Stimulated activated CD8-positive, alpha-beta memory T cell treated with anti-CD3 and anti-CD28 coated beads, Interleukin-12 subunit alpha, Interleukin-12 subunit beta, amount 100 ng/mL, for 4 hours (primary cell): ENCODE measurements around the gene S100A6.
"Not testable (repeated sequence)": the region's sequence is repeated elsewhere in the genome, so short reads cannot be mapped to it uniquely, and the experiment has no call there.

Source experiments
- DNase-seq: peaks from one replicate; pipeline ENCODE4 v3.0.0-alpha.2; 2020; ENCODE audit warnings: low read depth

The S100A6 gene

DNA sequence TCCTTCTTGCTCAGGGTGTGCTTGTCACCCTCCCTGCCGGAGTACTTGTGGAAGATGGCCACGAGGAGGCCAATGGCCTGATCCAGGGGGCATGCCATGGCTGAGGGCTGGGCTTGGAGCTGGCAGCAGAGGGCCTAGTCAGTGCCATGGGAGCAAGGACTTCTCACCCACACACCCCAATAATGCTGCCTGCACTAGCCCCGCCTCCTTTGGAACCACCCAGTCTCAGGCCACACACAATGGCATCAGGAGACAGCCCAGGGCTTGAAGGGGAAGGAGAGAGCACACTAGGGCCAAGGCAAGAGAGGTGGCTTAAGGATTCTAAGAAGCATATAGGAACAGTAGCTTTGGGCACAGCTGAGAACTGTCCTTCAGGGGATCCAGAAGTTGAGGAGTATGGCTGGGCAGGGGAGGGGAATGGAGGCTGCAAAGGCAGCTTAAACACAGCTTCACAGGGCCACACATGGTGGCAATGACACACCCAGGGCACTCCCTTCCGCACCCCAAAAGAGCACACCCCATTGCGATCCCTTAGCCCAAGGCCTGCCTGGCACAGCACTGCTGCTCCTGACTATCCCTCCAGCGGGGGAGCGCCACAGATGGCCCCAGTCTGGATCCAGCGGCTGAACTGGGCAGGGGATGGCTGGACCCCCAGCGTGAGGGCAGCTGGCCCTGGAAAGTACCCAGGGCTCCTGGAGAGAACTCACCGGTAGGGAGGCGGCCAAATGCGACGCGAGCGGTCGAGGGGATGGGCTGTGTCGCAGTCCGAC lies at the start of gene S100A6:
Gene S100A6 (minus strand): TSS at position 750 of the 770 bp plus-strand sequence. CDS start 652 bp downstream, at position 98.
- no peak for DNase-seq

DNA sequence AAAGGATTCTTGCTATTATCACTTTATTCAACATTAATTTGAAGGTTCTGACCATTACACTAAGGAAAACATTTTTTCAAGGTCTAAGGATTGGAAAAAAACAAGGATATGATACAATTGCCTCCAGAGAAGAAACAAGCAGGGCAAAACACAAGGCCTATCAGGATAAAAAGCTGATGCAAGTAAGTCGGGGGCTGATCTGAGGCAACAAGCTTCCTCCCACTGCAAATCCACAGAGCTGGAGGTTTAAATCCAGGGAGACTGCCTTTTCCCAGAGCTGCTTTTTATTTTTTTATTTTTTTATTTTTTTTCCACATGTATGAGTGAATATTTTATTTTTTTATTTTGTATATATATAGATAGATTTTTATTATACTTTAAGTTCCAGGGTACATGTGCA lies 49.2 kb upstream of the S100A6 start:
- DNase-seq = no peak

DNA sequence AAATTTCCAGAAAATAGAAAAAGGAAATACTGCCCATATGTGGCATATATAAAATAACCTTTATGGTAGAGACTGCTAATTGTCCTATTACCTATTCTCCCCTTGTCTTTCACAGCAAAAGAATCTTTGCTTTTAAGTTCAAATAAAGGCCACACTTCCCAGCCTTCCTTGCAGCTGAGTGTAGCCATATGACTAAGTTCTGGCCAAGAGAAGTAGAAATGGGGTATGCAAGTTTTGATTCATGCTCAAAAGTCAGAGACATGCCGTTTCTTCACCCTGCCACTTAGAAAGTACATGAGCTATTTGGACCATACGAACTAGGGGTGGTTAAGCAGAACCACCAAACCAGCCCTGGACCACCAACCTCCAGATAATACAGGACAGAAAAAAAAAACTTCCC lies 48.2 kb upstream of the S100A6 start:
- no peak for DNase-seq

DNA sequence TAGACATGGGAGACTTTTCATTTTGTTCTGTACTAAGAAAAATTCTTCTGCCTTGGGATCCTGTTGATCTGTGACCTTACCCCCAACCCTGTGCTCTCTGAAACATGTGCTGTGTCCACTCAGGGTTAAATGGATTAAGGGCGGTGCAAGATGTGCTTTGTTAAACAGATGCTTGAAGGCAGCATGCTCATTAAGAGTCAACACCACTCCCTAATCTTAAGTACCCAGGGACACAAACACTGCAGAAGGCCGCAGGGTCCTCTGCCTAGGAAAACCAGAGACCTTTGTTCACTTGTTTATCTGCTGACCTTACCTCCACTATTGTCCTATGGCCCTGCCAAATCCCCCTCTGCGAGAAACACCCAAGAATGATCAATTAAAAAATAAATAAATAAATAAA lies 47.7 kb upstream of the S100A6 start:
- not testable (repeated sequence) for DNase-seq

DNA sequence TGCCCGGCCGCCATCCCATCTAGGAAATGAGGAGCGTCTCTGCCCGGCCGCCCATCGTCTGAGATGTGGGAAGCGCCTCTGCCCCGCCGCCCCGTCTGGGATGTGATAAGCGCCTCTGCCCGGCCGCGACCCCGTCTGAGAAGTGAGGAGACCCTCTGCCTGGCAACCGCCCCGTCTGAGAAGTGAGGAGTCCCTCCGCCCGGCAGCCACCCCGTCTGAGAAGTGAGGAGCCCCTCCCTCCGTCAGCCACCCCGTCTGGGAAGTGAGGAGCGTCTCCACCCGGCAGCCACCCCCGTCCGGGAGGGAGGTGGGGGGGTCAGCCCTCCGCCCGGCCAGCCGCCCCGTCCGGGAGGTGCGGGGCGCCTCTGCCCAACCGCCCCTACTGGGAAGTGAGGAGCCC lies 47.0 kb upstream of the S100A6 start:
- not testable (repeated sequence) for DNase-seq

DNA sequence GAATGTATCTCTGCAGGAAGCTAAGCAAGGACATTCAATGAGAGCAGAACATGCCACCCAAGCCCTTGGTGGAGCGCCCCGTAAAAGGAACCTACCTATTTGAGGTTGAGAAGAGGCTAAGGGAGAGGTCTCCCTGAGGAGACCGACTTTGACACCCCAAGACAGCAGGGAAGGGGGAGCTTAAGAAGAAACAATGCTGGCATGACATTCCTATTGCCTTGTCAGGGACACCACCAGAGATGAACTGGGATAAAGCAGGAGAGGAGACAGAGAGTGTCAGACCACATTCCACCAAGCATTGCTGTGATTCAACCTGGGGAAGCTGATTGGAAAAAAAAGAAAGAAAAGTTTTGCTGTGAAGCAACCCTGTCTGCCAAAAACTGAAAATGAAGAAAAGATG lies 43.1 kb upstream of the S100A6 start:
- DNase-seq = no peak

DNA sequence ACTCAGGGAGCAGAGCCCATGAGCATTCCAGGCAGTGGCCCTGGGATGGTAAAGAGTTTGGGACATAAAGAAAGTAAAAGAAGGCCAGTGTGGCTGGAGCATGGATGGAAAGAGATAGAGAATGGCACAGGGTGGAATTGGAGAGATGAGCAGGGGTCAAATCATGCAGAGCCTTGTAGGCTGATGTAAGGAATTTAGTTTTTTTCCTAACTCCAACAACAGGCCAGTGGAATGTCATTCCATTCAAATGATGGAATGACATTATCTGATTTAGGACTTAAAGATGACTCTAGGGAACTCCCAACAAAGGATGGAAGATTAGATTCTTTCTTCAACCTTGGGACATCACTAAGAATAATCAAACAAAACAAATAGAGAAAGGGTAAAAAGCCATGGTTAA lies 42.7 kb upstream of the S100A6 start:
- no peak for DNase-seq

DNA sequence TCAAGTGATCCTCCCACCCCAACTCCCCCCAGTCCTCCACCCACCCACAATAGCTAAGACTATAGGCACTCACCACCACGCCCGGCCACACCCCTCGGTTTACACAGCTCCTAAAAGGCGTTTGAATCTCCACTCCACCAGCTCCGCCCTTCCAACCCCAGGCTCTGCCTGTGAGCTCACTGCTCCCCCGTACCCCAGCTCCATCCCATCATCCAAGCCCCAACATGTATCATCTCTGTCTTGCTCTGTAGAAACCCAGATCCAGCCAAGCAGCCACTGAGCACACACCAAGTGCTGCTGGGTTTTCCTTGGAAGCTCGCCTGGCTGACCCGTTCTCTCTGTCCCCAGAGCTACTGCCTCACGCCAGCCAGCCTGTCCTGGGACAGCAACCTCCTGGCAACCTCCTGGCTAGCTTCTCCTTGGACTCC lies 41.8 kb upstream of the S100A6 start:
- no peak for DNase-seq

DNA sequence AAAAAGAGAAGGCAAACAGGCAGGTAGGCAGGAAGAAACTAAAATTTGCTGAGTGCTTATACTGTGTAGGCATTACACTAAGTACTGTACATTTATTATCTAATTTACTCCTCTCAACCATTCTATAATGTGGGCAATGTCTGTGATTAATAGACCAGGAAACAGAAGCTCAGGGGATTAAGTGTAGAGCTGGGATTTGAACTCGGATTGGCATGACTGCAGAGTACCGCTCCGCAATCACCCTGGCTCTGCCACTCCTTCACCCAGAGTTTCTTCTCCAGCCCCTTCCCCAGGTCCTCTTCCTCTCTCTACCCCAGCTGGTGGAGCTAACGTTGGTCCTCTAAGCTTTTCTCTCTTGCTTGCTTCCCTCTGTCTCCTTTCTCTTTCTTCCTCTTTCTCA lies 41.3 kb upstream of the S100A6 start:
- DNase-seq = no peak

DNA sequence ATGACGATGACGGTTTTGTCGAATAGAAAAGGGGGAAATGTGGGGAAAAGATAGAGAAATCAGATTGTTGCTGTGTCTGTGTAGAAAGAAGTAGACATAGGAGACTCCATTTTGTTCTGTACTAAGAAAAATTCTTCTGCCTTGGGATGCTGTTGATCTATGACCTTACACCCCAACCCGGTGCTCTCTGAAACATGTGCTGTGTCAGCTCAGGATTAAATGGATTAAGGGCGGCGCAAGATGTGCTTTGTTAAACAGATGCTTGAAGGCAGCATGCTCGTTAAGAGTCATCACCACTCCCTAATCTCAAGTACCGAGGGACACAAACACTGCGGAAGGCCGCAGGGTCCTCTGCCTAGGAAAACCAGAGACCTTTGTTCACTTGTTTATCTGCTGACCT lies 39.7 kb upstream of the S100A6 start:
- not testable (repeated sequence) for DNase-seq

DNA sequence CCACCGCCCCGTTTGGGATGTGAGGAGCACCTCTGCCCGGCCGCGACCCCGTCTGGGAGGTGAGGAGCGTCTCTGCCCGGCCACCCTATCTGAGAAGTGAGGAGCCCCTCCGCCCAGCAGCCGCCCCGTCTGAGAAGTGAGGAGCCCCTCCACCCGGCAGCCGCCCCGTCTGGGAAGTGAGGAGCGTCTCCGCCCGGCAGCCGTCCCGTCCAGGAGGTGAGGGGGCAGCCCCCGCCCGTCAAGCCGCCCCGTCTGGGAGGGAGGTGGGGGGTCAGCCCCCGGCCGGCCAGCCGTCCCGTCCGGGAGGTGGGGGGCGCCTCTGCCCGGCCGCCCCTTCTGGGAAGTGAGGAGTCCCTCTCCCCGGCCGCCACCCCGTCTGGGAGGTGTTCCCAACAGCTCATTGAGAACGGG lies 39.3 kb upstream of the S100A6 start:
- DNase-seq = not testable (repeated sequence)

DNA sequence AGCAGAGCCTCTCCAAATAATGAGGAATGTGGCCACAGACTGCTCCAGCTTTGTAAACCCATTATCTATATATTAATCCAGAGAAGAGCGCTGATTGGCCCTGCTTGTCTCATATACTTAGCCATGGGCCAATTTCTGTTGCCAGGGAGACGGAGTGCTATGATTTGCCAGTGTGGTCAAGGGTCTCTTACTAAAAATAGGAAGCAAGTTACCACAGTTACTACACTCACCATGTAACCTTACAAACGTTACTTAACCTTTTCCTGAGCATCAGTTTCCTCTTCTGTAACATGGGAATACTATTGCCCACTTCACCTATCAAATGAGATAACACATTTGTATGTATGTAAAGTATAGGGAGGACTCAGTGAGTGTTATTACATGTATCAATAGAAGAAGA lies 37.6 kb upstream of the S100A6 start:
- DNase-seq = no peak

DNA sequence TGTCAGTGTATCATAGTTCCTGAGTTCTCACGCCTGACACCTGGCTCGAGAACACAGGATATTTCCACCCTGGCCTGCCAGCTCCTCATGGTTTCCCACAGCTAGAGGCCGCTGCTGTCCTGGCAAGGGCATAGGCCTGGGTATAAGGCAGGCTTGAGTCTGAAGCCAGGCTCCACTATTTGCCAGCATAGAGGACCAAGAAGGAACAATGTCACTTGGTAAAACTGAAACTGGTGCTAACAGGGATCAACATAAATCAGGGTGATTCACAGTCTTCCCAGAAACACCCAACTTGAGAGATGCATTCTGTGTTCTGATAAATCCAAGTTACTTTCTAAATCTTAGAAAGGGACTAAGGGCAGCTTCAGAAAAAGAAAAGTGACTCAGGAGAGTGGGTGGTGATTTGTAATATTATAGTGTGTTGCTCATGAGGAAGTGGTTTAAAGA lies 36.8 kb upstream of the S100A6 start:
- no peak for DNase-seq

DNA sequence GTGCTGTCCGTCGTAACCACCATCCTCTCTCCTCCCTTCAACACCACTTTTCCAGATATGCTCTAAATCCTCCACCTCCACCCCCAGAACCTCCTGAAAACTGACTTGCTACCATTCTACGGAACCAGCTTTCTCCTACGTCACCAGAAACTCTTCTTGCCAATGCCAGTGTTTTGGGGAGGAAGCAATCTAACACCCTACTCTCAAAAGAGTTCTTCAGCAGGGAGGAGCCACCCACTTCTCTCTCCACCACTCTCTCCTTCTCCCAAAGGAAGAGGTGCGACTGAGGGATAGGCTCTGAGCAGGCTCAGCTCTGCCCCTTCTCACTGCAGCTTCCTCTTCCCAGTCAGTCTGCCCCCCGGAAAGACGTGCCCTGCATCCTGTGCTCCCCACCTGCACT lies 35.9 kb upstream of the S100A6 start:
- no peak for DNase-seq

DNA sequence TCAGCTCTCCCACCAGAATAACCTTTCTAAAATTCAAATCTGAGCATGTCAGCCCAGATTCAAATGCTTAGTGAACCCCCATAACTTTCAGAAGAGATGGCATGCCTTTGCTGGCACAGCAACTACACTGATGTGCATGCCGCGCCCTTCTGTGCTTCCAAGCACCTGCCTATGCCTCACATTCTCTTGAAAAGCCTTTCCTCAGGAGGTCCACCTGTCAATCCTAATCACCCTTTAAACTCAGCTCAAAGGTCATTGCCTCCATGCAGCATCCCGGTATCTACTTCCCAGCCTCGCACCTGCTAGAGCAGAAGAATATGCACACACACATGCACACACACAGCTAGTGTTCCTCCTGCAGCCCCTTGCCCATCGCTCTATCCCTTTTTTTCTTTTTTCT lies 35.1 kb upstream of the S100A6 start:
- DNase-seq = no peak

DNA sequence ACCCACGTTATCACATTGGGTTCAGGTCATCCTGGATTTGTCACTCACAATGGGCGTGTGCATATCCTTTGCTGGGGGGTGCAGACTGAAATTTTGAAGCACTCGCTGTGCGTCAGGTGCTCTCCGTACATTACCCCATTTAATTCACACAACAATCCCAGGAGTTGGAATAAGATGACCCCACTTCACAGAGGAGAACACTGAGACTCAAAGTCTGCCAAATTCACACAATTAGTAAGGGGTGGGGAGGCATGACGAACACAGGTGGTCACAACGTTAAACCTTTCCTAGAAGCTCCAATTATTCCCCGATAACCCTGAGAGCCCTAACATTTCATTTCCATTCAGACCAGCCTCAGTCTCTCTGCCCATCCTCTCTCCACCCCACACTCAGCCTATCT lies 33.7 kb upstream of the S100A6 start:
- DNase-seq = no peak

DNA sequence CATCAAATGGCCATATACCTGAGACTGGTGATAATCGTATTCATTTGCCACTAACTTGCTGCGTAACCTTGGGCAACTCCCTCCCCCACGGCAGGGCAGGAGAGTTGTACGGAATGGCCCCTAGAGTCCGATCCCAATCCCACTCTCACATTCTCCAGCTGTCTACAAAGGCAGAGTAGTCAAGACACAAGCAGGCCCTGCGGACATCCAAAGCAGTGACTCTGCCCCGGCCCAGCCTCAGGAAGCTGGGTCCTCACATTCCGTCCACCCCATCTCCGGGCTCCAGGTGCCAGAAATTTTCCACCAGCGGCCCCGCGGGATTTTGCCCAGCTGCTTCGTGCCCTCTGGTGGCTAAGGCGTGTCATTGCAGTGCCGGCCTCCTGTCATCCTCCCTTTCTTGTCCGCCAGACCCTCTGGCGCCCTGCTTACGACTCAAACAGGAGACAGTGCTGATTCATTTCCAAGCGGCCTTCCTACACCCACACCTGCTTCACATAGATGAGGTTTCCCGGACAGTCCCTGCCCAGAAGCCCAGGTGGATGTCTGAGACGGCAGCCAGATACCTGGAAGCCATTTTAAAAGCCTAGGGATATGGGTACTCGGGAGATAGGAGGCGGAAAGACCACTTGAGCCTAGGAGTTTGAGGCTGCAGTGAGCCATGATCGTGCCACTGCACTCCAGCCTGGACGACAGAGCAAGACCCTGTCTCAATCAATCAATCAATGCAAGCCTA lies 32.7 kb upstream of the S100A6 start:
- DNase-seq = peak; percentile 52

DNA sequence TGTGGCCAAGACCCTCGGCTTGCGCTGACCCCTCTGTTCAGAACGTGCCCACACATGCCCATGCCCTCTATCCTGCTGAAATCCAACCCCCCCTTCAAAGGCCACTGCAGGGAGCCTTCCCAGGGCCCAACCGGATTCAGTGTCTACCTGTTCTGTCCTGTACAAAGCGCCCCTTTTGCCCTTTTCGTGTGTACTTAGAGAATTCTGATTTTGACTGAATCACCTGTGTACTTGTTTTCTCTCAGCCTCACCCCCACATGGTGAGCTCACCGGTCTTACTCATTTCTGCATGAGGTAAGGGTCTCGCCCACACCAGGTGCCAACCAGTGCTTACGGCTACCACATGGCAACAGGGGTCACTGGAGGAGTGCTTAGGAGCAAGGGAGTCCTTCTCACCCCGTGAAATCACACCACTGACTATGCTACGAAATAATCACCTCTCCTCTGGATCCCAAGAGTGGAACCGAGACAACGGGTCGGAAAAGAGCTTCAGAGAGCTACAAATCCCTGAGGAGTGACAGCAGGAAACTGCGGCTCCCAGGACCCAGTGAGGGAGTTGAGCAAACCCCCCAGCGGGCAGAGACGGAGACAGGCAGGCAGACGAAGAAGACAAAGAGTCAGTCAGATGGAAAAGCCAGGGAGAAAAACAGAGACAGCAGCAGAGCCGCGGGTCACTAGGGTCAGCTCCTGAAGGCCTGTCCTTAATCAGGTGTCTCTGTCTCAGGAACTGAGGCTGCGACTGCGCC lies 32.0 kb upstream of the S100A6 start:
- no peak for DNase-seq

DNA sequence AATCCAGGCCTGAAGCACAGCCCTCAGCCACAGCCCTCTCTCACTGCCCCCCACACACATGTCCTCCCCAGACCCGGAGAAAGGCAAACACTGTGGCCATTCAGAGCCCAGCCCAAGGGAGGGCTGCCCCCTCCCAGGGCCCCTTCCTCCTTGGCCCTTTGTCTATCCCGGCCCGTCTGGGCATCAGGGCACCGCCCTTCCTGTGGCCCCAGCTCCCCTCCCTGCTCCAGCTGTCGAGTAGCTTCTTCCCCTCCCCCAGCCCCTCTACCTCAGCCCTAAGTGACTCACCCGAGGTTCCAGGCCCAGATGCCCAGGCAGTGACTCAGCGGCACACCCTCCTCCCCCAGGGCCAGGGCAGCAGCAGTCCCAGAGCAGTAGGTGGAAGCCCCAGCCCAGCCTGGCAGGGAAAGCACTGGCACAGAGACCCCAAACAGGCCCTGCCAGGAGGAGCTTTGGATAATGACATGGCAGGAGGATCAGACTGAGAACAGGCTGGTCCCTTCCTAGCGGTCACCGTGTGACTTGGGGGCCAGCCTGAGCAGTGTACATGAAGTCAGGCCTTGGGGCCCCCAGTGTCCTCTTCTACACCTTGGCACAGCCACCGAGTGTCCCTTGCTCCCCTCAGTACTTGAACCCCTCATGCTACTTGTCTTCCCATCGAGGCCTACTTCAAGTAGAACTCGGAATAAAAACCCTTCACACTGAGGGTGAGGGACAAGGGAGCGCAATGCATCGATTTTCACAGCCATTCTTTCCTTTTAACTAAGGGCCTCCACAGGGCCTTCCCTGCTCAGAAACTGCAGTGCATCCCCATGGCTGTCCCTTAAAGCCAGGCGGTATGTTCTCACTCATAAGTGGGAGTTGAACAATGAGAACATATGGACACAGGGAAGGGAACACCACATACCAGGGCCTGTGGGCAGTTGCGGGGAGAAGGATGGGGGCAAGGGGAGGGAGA lies 30.9 kb upstream of the S100A6 start:
- peak; percentile 75 for DNase-seq

DNA sequence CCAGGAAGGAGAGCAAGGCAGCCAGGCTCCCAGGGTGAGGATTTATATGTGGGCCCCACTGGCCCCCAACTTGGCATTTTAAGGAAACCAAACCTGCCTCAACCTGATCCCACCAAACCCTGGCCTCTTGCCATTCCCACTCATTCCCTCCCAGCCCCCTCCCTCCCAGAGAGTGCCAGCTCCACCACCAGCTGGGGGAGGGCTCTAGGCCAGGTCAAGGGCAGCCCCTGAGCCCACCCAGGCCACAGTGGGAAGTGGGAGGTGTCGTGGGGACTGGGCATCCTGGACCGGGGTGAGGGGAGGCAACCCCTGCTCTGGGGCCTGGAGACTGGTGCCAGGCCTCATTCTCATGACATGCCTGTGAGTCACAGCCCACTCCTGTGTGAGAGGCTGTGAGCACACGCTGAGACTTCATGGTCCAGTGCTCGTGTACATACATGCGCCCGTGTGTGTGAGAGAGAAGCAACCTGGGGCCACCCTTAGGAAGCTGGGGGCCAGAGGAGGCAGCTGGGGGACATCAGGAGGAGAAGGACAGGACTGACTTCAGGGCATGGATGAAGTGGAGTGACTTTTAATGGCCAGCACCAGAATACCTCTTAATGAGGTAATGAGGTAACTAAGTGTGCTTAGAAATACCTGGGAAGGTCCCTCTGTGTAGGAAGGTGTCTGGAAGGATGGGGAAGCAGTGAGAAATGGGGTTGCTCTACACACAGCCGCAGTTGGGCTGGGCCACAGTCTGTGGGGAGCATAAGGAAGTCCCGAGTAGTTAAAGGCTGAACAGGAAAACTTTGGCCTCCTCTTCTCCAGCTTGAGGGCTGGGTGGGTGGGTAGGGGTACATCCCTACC lies 30.0 kb upstream of the S100A6 start, which contains the start of gene S100A2:
Gene S100A2 (minus strand): TSS at position 316 of the 846 bp plus-strand sequence. CDS start 1,967 bp downstream, outside the sequence.
- DNase-seq = peak; percentile 30
